ENCODE measurements around the gene FBLN1.

FBLN1 gene

GRCh38 chr22:45571089-45571488 lies 68.4 kb downstream of the FBLN1 start:
- no peak for DNase-seq (ENCODE audit: extremely low read depth, low read depth)
- no peak for TF ChIP-seq CTCF (IDR thresholded peaks at IDR 0.05; ENCODE audit: low read depth, low read length)

- no peak for DNase-seq (ENCODE audit: extremely low read depth, low read depth)
- no peak for TF ChIP-seq CTCF (IDR thresholded peaks at IDR 0.05; ENCODE audit: low read depth, low read length)
Measured at GRCh38 chr22:45572444-45572843, 69.8 kb downstream of the FBLN1 start.

- DNase-seq (ENCODE audit: extremely low read depth, low read depth) = no peak
- no peak for TF ChIP-seq CTCF (IDR thresholded peaks at IDR 0.05; ENCODE audit: low read depth, low read length)
Measured at GRCh38 chr22:45574069-45574703, 71.5 kb downstream of the FBLN1 start.

- no peak for DNase-seq (ENCODE audit: extremely low read depth, low read depth)
- TF ChIP-seq CTCF (IDR thresholded peaks at IDR 0.05; ENCODE audit: low read depth, low read length) = no peak
Measured at GRCh38 chr22:45575173-45575572, 72.5 kb downstream of the FBLN1 start.

GRCh38 chr22:45575607-45576272 lies 73.1 kb downstream of the FBLN1 start:
- no peak for DNase-seq (ENCODE audit: extremely low read depth, low read depth)
- TF ChIP-seq CTCF (IDR thresholded peaks at IDR 0.05; ENCODE audit: low read depth, low read length) = no peak

GRCh38 chr22:45576273-45576625 lies 73.6 kb downstream of the FBLN1 start:
- TF ChIP-seq CTCF (IDR thresholded peaks at IDR 0.05; ENCODE audit: low read depth, low read length) = no peak
- DNase-seq (ENCODE audit: extremely low read depth, low read depth) = no peak

- no peak for TF ChIP-seq CTCF (IDR thresholded peaks at IDR 0.05; ENCODE audit: low read depth, low read length)
- DNase-seq (ENCODE audit: extremely low read depth, low read depth) = no peak
Measured at GRCh38 chr22:45576730-45577464, 74.2 kb downstream of the FBLN1 start.
